ENCODE data around the gene ROR1.

DNA sequence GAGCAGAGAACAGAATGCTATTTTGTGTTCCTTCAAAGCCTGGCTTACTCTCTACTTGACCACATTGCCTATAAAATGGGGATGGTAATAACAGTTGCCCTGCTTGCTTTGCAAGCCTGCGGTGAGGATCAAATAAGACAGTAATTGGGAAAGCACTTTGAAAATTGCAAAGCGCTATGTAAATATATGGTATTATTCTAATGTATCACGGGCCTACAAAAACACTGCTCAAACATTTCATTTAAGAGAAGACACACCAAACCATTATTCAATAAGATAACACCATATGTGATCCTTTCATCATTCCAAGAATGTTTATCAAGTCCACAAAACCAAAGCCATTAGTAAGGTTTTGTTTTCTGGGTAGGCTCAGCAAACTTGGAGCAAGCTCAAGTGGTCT lies 208.4 kb downstream of the ROR1 start:
- TF ChIP-seq EZH2 (IDR thresholded peaks at IDR 0.05) (no peak), POLR2AphosphoS5 (IDR thresholded peaks at IDR 0.05; ENCODE audit: borderline replicate concordance, low read depth, low read length) (no peak), FOXP2 (optimal IDR thresholded peaks at IDR 0.05; ENCODE audit: control extremely low read depth, extremely low read length, insufficient read depth) (no peak)

Measured in SK-N-MC (cell line).